GM12875 (cell line): ENCODE data around the gene MISP3.
"Not testable (repeated sequence)": the region's sequence is repeated elsewhere in the genome, so short reads cannot be mapped to it uniquely, and the experiment has no call there.

Experiments used
- H3K4me3 ChIP-seq: one replicate; pipeline ENCODE4 v1.5.1; 2011; ENCODE audit warnings: low read depth, low read length, control low read depth
- TF ChIP-seq, protein P1 (sequence below): IDR thresholded peaks from 2 replicates; pipeline ENCODE4 v1.5.1; 2011; ENCODE audit warnings: low read depth, mild to moderate bottlenecking, control low read depth, inconsistent platforms, low read length, moderate library complexity, borderline replicate concordance; ENCODE audit not compliant: insufficient read depth

The MISP3 gene

DNA sequence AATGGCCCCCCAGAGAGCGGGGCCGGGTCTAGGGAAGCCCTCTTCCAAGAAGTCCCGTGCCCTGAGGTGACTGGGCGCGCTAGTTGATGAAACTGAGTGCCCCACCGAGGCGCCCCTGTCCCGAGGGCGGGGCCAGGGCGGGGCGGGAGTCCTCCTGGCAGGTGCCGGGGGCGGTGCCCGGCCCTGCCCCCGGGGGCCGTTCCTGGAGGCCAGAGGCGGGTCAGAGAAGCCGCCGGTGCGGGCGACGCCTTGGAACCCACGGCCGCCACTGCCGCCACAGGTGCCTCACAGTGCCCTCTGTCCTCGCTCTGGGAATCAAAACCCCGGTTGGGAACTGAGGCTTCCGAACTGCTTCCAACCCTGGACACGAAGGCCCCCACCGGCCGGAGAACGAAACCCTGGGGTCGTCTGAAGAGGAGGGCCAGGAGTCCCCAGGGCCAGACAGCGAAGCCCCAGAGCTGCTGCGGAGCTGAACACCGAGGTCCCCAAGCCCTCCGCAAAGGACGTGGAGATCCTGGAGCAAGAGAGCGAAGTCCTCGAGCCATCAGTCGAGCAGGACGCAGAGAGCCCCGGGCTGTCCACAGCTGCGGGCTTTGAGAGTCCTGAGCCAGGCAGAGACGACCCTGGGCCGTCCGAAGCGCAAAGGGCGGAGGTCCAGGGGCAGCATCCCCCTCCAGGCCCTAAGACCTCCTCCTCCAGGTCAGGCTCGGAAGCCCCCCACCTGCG lies at the start of gene MISP3:
Gene MISP3 (plus strand): TSS at position 252 of the 726 bp plus-strand sequence. CDS start 524 bp downstream, outside the sequence.
- peak within 1 kb of the TSS; percentile 52 for H3K4me3 ChIP-seq
- TF ChIP-seq, protein P1, sequence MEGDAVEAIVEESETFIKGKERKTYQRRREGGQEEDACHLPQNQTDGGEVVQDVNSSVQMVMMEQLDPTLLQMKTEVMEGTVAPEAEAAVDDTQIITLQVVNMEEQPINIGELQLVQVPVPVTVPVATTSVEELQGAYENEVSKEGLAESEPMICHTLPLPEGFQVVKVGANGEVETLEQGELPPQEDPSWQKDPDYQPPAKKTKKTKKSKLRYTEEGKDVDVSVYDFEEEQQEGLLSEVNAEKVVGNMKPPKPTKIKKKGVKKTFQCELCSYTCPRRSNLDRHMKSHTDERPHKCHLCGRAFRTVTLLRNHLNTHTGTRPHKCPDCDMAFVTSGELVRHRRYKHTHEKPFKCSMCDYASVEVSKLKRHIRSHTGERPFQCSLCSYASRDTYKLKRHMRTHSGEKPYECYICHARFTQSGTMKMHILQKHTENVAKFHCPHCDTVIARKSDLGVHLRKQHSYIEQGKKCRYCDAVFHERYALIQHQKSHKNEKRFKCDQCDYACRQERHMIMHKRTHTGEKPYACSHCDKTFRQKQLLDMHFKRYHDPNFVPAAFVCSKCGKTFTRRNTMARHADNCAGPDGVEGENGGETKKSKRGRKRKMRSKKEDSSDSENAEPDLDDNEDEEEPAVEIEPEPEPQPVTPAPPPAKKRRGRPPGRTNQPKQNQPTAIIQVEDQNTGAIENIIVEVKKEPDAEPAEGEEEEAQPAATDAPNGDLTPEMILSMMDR: no peak

DNA sequence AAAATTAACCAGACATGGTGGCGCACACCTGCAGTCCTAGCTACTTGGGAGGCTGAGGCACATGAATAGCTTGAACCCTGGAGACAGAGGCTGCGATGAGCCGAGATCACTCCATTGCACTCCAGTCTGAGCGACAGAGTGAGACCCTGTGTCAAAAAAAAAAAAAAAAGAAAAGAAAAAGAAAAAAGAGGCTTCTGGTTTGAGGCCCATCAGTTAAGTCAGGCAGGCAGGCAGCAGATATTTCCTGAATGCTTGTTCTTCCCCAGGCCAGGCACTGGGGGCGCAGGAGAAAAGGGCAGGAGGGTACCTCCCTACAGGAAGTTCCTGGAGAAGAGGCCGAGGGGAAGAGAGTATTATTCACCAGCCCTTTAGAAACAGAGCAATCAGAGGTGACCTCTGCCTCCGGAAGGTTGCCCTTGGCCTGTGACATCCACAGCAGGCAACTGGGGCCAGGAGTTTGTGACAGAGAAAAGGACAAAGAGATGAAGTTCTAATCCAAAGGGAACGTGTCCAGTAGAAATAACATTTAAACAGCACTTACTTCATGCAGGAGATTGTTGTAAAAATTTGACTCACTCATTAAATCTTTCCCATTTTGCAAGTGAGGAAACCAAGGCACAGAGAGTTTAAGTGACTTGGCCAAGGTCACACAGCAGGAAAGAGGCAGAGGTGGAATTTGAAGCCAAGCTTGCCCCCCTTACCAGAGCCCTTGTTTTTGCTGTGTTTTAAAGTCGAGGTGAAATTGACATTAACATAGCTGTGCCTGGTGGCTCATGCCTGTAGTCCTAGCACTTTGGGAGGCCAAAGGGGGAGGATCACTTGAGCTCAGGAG lies 49.0 kb upstream of the MISP3 start:
- TF ChIP-seq, protein P1: peak; percentile 58; the same call in 1 of the 2 replicates
- no peak overlapping the region for H3K4me3 ChIP-seq

DNA sequence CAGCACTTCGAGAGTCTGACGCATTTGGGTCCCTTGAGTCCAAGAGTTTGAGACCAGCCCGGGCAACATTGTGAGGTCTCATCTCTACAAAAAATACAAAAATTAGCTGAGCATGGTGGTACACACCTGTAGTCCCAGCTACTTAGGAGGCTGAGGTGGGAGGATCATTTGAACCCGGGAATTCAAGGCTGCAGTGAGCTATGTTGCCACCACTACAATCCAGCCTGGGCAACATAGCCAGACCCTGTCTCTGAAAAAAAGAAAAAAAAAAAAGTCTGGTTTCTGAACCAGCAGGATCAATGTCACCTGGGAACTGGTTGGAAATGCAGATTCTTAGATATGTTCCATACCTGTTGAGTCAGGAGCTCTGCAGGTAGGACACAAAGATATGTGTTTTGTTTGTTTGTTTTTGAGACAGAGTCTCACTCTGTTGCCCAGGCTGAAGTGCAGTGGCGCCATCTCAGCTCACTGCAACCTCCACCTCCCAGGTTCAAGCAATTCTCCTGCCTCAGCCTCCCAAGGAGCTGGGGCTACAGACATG lies 45.9 kb upstream of the MISP3 start:
- not testable (repeated sequence) for H3K4me3 ChIP-seq

DNA sequence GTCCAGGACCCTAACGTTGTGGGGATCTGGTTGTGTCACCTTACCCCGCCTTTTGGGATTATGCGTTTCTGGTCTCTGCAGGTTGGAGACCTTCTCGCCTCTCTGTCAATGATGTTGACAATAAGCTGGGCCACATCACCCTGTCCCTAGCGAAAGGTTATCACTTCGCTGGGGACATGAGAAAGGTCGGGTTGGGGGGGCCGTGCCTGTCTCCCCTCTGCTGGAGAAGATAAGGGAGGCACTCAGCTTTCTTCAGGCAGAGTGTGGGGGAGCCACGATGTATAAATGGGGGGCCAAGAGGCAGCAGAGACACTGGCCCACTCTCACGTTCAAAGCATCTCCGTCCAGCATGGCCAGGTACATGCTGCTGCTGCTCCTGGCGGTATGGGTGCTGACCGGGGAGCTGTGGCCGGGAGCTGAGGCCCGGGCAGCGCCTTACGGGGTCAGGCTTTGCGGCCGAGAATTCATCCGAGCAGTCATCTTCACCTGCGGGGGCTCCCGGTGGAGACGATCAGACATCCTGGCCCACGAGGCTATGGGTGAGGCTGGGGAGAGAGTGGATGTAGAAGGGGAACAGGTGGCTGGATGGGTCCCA lies 44.6 kb upstream of the MISP3 start, which contains the start of gene RLN3:
Gene RLN3 (plus strand): TSS at position 293 of the 595 bp plus-strand sequence. CDS start 57 bp downstream, at position 350.
- TF ChIP-seq, protein P1: no peak
- H3K4me3 ChIP-seq: no peak within 1 kb of the TSS

DNA sequence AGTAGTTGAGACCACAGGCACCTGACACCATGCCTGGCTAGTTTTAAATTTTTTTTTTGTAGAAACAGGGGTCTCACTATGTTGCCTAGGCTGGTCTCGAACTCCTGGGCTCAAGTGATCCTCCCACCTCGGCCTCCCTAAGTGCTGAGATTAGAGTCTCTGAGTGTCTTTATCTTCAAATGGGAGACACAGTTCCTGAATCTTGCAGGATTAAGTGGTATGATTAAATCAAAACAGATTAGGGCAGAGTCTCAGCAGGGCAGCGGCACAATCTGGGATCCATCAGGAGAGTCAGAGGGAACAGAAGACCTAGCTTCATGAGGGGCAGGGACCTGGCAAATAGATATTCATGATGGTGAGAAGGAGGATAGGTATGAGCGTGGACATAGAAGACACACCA lies 43.7 kb upstream of the MISP3 start:
- TF ChIP-seq, protein P1: no peak
- H3K4me3 ChIP-seq: no peak overlapping the region

DNA sequence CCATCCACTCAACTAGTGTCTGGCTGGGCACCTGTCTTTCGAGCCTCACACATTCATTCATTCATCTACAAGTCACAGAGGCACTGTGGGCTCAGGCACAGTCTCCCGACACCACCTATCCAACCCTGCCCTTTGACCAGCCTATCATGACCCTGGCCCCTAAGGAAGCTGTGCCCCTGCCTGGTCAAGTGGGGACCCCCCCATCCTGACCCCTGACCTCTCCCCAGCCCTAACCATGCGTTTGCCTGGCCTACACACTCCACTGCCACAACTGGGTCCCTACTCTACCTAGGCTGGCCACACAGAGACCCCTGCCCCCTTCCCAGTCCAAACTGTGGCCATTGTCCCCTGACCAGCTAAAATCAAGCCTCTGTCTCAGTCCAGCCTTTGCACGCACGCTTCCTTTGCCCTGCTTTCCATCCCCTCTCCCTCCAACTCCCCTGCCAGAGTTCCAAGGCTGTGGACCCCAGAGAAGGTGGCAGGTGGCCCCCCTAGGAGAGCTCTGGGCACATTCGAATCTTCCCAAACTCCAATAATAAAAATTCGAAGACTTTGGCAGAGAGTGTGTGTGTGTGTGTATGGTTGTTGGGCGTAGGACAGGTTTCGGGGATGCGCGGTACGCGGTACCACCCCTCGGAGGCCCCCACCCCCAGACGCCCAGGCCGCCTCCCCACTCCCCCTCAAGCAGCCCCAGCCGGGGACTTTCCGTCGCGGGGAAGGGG lies 41.4 kb upstream of the MISP3 start:
- TF ChIP-seq, protein P1: no peak
- peak overlapping the region; percentile 91 for H3K4me3 ChIP-seq
